Measurements from ENCODE around the gene UBA7.

GRCh38 chr3:49826016-49826415 is 12.3 kb upstream of the UBA7 start:
- TF ChIP-seq EZH2 (IDR thresholded peaks at IDR 0.05; ENCODE audit: insufficient read depth, poor library complexity, severe bottlenecking) = no peak
- no peak for TF ChIP-seq EZH2phosphoT487 (IDR thresholded peaks at IDR 0.05; ENCODE audit: insufficient read depth, low read depth)
